Breast epithelium (tissue), 4 donors: ENCODE data around the gene BCL2L14. TPM values are rescaled to one million over a fixed set of nuclear protein-coding genes. Genes with fewer than 3 reads are reported as not detected.

Experiments used
- DNase-seq, 2 donors: peaks; one replicate each; pipeline ENCODE4 v3.0.0-alpha.2; 2019; ENCODE audit warnings: low spot score in 2 of 2
- H3K27ac ChIP-seq, 2 donors: fragments of 200-600 bp; sonication (generic) in 1 of 2; one replicate each; pipeline ENCODE4 v1.5.1; 2016 to 2019; ENCODE audit warnings: mild to moderate bottlenecking in 1 of 2
- H3K27me3 ChIP-seq, 2 donors: fragments of 200-600 bp; sonication (generic) in 1 of 2; one replicate each; pipeline versions ENCODE4 v1.5.1 to v1.6.0; 2017 to 2019; ENCODE audit warnings: control low read depth in 1 of 2, mild to moderate bottlenecking in 1 of 2
- H3K36me3 ChIP-seq: fragments of 200-600 bp; one replicate; pipeline ENCODE4 v1.5.1; 2019
- H3K4me1 ChIP-seq, 2 donors: fragments of 200-600 bp; sonication (generic); one replicate each; pipeline ENCODE4 v1.5.1; 2016 to 2019; ENCODE audit warnings: control low read depth in 1 of 2
- H3K4me3 ChIP-seq, 3 donors: fragments of 200-600 bp; sonication (generic); 1 replicate in 2 of 3; 2 replicates in 1 of 3; pipeline ENCODE4 v1.5.1; 2016 to 2019; ENCODE audit warnings: mild to moderate bottlenecking in 3 of 3, moderate library complexity in 2 of 3
- H3K9me3 ChIP-seq, 2 donors: fragments of 200-600 bp; sonication (generic) in 1 of 2; one replicate each; pipeline ENCODE4 v1.5.1; 2016 to 2019; ENCODE audit warnings: control low read depth in 1 of 2
- POLR2A ChIP-seq: fragments of 450-650 bp; IDR thresholded peaks from one replicate; pipeline ENCODE4 v1.6.1; 2016; ENCODE audit warnings: antibody characterized with exemption, mild to moderate bottlenecking, moderate library complexity
- POLR2AphosphoS5 ChIP-seq, 3 donors: sonication (generic); formaldehyde crosslinking; IDR thresholded peaks; one replicate each; pipeline ENCODE4 v1.6.1; 2017; ENCODE audit warnings: antibody characterized with exemption in 3 of 3
- intact Hi-C: fragments of 100-400 bp; cut with DNase I; formaldehyde crosslinking; loops from one replicate; pipeline ENCODE4 v1.15.1; 2023; ENCODE audit warnings: low total_unique reads
- total RNA-seq, 3 donors: library from RNA; depleted of rRNA; stranded (reverse); fragments of >200 nt; gene quantifications; one replicate each; pipeline ENCODE4 v1.1.0, GENCODE V29; 2016
- TF ChIP-seq, protein P1 (sequence below), 3 donors: fragments of 450-650 bp; IDR thresholded peaks; one replicate each; pipeline ENCODE4 v1.5.1; 2016 to 2017; ENCODE audit warnings: antibody characterized with exemption in 3 of 3, mild to moderate bottlenecking in 3 of 3, moderate library complexity in 3 of 3

The BCL2L14 gene
- total RNA-seq, 3 donors from 2014 or later: 0.29 to 1.6 TPM; not detected in 1

DNA sequence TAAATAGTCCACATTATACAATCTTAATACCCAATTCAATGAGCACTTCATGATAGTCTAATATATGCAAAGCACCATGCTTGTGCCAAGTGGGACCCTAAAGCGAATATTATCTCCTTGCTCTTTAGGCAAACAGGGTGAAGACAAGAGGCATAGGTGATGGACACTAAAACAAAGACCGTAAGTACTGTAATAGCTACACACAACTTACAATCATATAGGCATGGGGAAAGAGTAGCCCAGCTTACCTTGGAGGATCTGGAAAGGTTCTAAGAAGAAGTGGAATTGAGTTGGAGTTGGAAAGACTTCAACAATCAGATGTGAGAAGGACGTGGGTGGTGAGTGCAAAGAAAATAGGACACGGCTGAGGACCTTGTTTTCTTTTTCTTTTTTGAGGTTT lies 19.1 kb upstream of the BCL2L14 start:
- Histone ChIP-seq H3K27ac (no peak overlapping the region), H3K4me3 (no peak overlapping the region), H3K27me3 (no peaks in the 10 kb centered on the region), H3K36me3 (no peaks in the 10 kb centered on the region), H3K9me3 (no peaks in the 10 kb centered on the region), H3K4me1 (no peaks in the 10 kb centered on the region)
- intact Hi-C loops: no loop called here
- TF ChIP-seq, protein P1, sequence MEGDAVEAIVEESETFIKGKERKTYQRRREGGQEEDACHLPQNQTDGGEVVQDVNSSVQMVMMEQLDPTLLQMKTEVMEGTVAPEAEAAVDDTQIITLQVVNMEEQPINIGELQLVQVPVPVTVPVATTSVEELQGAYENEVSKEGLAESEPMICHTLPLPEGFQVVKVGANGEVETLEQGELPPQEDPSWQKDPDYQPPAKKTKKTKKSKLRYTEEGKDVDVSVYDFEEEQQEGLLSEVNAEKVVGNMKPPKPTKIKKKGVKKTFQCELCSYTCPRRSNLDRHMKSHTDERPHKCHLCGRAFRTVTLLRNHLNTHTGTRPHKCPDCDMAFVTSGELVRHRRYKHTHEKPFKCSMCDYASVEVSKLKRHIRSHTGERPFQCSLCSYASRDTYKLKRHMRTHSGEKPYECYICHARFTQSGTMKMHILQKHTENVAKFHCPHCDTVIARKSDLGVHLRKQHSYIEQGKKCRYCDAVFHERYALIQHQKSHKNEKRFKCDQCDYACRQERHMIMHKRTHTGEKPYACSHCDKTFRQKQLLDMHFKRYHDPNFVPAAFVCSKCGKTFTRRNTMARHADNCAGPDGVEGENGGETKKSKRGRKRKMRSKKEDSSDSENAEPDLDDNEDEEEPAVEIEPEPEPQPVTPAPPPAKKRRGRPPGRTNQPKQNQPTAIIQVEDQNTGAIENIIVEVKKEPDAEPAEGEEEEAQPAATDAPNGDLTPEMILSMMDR (IDR thresholded peaks at IDR 0.05): no peak
- TF ChIP-seq POLR2AphosphoS5 (IDR thresholded peaks at IDR 0.05) (no peak), POLR2A (no peak)
- no peak for DNase-seq

DNA sequence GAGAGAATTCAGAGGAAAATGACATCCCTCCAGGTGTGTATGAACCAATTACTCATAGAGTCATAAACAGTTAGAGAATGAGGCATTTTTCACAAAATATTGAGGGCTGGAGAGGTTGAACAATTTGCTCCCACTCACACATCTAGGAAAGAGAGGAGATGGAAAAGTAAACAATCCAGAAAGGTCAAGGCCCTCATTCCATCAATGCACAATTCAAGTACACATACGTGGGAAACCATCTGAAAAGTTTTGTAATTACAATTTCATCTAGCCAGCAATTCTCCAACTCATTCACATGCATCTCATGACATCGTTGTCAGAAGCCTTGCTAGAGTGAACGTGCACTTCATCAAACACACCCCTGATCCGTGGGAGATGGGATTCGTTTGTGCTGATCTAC lies 15.7 kb upstream of the BCL2L14 start:
- no peaks in the 10 kb centered on the region for H3K4me1 ChIP-seq
- no peak for DNase-seq
- no peak overlapping the region for H3K4me3 ChIP-seq
- intact Hi-C loops: no loop called here
- TF ChIP-seq POLR2AphosphoS5 (IDR thresholded peaks at IDR 0.05) (no peak), POLR2A (no peak)
- TF ChIP-seq, protein P1 (IDR thresholded peaks at IDR 0.05): no peak
- H3K27me3 ChIP-seq: no peaks in the 10 kb centered on the region
- H3K9me3 ChIP-seq: no peaks in the 10 kb centered on the region
- H3K27ac ChIP-seq: no peak overlapping the region
- H3K36me3 ChIP-seq: no peaks in the 10 kb centered on the region

DNA sequence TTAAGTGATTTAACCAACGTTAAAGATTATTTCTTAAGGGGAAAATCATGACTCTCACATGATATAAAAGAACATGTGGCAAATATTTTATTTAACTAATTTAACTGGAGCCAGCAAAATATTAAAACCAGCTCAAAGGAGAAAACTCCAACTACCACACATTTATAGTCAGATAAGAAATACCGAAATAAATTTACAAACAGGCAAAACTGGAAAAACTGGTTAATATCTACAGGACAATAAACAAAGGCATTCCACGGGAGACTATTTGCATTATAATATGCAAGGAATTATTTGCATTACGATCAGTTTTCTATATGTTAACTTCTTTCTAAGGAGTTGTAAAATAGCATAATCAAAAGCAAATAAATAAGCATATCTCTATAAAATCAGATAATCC lies 13.8 kb upstream of the BCL2L14 start:
- Histone ChIP-seq H3K4me3 (no peak overlapping the region), H3K4me1 (no peaks in the 10 kb centered on the region), H3K27ac (no peak overlapping the region), H3K36me3 (no peaks in the 10 kb centered on the region), H3K9me3 (no peaks in the 10 kb centered on the region), H3K27me3 (no peaks in the 10 kb centered on the region)
- intact Hi-C loops: no loop called here
- DNase-seq: no peak
- no peak for TF ChIP-seq POLR2AphosphoS5 (IDR thresholded peaks at IDR 0.05)

DNA sequence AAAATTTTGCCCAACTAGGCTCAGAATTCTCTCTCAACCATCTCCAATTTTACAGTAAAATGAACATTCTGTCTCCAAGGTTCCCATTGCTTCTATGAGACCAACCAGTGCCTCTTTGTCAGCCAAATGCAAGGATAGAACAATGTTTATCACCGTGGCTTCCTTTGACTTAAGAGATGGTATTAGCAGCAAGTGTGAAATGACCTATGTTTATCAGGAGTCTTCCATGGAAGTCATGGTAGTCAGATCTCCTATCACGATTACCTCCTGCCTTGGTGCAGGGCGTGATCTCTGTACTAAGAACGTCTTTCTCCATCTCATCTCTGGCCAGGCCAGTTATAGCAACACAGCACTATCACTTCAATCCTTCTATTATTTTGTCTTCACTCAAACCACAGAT lies 6.1 kb upstream of the BCL2L14 start:
- no peak for DNase-seq
- intact Hi-C loops: no loop called here
- Histone ChIP-seq H3K27ac (no peak overlapping the region), H3K27me3 (no peaks in the 10 kb centered on the region), H3K36me3 (no peaks in the 10 kb centered on the region), H3K4me1 (no peaks in the 10 kb centered on the region), H3K9me3 (no peaks in the 10 kb centered on the region), H3K4me3 (no peak overlapping the region)
- TF ChIP-seq POLR2A: no peak
- TF ChIP-seq POLR2AphosphoS5 (IDR thresholded peaks at IDR 0.05): no peak
- TF ChIP-seq, protein P1 (IDR thresholded peaks at IDR 0.05): no peak

DNA sequence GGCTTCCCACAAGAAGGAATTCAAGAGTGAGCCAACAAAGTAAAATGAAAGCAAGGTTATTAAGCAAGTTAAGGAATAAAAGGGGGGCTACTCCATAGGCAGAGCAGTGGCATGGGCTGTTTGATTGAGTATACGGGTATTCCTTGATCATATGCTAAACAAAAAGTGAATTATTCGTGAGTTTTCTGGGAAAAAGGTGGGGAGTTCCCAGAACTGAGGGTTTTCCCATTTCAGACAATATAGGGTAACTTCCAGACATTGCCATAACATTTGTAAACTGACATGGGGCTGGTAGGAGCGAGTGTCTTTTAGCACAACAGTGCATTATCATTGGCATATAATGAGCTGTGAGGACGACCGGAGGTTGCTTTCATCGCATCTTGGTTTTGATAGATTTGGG lies 2.0 kb upstream of the BCL2L14 start:
- intact Hi-C loops: no loop called here
- H3K27ac ChIP-seq: no peak overlapping the region
- no peaks in the 10 kb centered on the region for H3K36me3 ChIP-seq
- DNase-seq: no peak
- no peaks in the 10 kb centered on the region for H3K27me3 ChIP-seq
- H3K4me1 ChIP-seq: no peaks in the 10 kb centered on the region
- TF ChIP-seq POLR2AphosphoS5 (IDR thresholded peaks at IDR 0.05) (no peak), POLR2A (no peak)
- TF ChIP-seq, protein P1 (IDR thresholded peaks at IDR 0.05): no peak
- no peaks in the 10 kb centered on the region for H3K9me3 ChIP-seq
- no peak overlapping the region for H3K4me3 ChIP-seq
